B cell (primary cell): ENCODE results near the gene SIDT2. TPM values are rescaled to one million over a fixed set of nuclear protein-coding genes. Genes with fewer than 3 reads are reported as not detected.

Experiments used
- ATAC-seq: fragments of 200-7000 bp; cut with Tn5 transposase; one replicate; pipeline ENCODE4 v1.10.0; 2021; ENCODE audit warnings: low read depth, mild to moderate bottlenecking, moderate number of reproducible peaks, moderate library complexity
- CTCF ChIA-PET: fragments of 350-600 bp; sonication (Branson Sonifier 250); formaldehyde crosslinking; loops from one replicate; lab custom pipeline; 2021; ENCODE audit warnings: antibody characterized with exemption, inconsistent platforms; lab: Charles Lee
- POLR2A ChIA-PET: fragments of 350-600 bp; sonication (Branson Sonifier 250); formaldehyde crosslinking; loops from one replicate; lab custom pipeline; 2021; ENCODE audit warnings: antibody characterized with exemption; lab: Charles Lee
- DNase-seq: peaks from one replicate; pipeline ENCODE4 v3.0.0; 2013
- H2AFZ ChIP-seq: 2 replicates; pipeline ENCODE4 v1.6.1; 2012; ENCODE audit warnings: mild to moderate bottlenecking, low read depth, low read length; ENCODE audit not compliant: insufficient read depth, poor library complexity, severe bottlenecking
- H3K27ac ChIP-seq, 2 donors: 1 replicate in 1 of 2; 2 replicates in 1 of 2; pipeline ENCODE4 v1.5.1; 2012 to 2013; ENCODE audit warnings: low read length in 2 of 2, mild to moderate bottlenecking in 2 of 2, moderate library complexity in 1 of 2
- H3K27me3 ChIP-seq, 4 experiments: fragments of 200-600 bp in 1 of 4; sonication (generic) in 1 of 4; replicated peaks in 1 of 4; 1 replicate in 2 of 4; 2 replicates in 2 of 4; pipeline versions ENCODE4 v1.6.1 to v1.7.0; 2013 to 2016; ENCODE audit warnings: low read length in 3 of 4, mild to moderate bottlenecking in 2 of 4, mixed read lengths in 1 of 4, moderate library complexity in 1 of 4; ENCODE audit not compliant: insufficient read depth in 4 of 4, control insufficient read depth in 3 of 4; ENCODE audit errors: control extremely low read depth in 1 of 4
- H3K36me3 ChIP-seq, 2 experiments: replicated peaks in 1 of 2; 1 replicate in 1 of 2; 2 replicates in 1 of 2; pipeline versions ENCODE4 v1.6.1 to v1.7.1; 2013; ENCODE audit warnings: low read length in 1 of 2; ENCODE audit not compliant: insufficient read depth in 2 of 2, control insufficient read depth in 1 of 2; ENCODE audit errors: control extremely low read depth in 1 of 2, extremely low read depth in 1 of 2
- H3K4me1 ChIP-seq, 2 donors: fragments of 200-600 bp in 1 of 2; sonication (generic) in 1 of 2; 1 replicate in 1 of 2; 2 replicates in 1 of 2; pipeline versions ENCODE4 v1.5.1 to v1.6.1; 2013 to 2017; ENCODE audit warnings: low read length in 2 of 2; ENCODE audit not compliant: control insufficient read depth in 2 of 2, insufficient read depth in 2 of 2
- H3K4me2 ChIP-seq: replicated peaks from 2 replicates; pipeline ENCODE3; 2012; ENCODE audit warnings: mild to moderate bottlenecking, low read depth, low read length; ENCODE audit not compliant: poor library complexity, severe bottlenecking
- H3K4me3 ChIP-seq, 5 experiments: fragments of 200-600 bp in 1 of 5; sonication (generic) in 1 of 5; 1 replicate in 3 of 5; 2 replicates in 2 of 5; pipeline versions ENCODE4 v1.5.1 to v1.7.0; 2011 to 2016; ENCODE audit warnings: low read length in 4 of 5, mild to moderate bottlenecking in 4 of 5, low read depth in 2 of 5, control low read depth in 1 of 5, moderate library complexity in 1 of 5; ENCODE audit not compliant: insufficient read depth in 1 of 5; ENCODE audit errors: control extremely low read depth in 1 of 5, extremely low read depth in 1 of 5
- H3K79me2 ChIP-seq: fragments of 200-600 bp; sonication (generic); one replicate; pipeline ENCODE4 v1.6.0; 2016; ENCODE audit warnings: low read length; ENCODE audit not compliant: control insufficient read depth, insufficient read depth
- H3K9ac ChIP-seq: fragments of 200-600 bp; sonication (generic); 2 replicates; pipeline ENCODE4 v1.6.1; 2017; ENCODE audit warnings: mild to moderate bottlenecking, low read length, moderate library complexity
- H3K9me3 ChIP-seq, 3 donors: one replicate each; pipeline versions ENCODE4 v1.6.1 to v1.7.1; 2013; ENCODE audit warnings: low read length in 2 of 3; ENCODE audit not compliant: control insufficient read depth in 2 of 3, insufficient read depth in 1 of 3; ENCODE audit errors: control extremely low read depth in 1 of 3
- H4K20me1 ChIP-seq: 2 replicates; pipeline ENCODE4 v1.6.0; 2012; ENCODE audit warnings: mild to moderate bottlenecking, low read length; ENCODE audit not compliant: insufficient read depth, control insufficient read depth, poor library complexity, severe bottlenecking
- H3K27ac Mint-ChIP-seq: one replicate; pipeline ENCODE4 v1.8.0; 2021; ENCODE audit warnings: mixed read lengths
- H3K27me3 Mint-ChIP-seq: one replicate; pipeline ENCODE4 v1.8.0; 2021; ENCODE audit warnings: mixed read lengths
- H3K4me1 Mint-ChIP-seq: one replicate; pipeline ENCODE4 v1.8.0; 2021; ENCODE audit warnings: mixed read lengths
- H3K4me3 Mint-ChIP-seq: one replicate; pipeline ENCODE4 v1.8.0; 2021; ENCODE audit warnings: mixed read lengths
- H3K9me3 Mint-ChIP-seq: one replicate; pipeline ENCODE4 v1.8.0; 2022; ENCODE audit warnings: mixed read lengths; ENCODE audit not compliant: insufficient read depth
- CTCF ChIP-seq: fragments of 200-600 bp; IDR thresholded peaks from one replicate; pipeline ENCODE4 v1.8.0; 2022; ENCODE audit warnings: antibody characterized with exemption, mild to moderate bottlenecking
- EZH2 ChIP-seq: IDR thresholded peaks from 2 replicates; pipeline ENCODE4 v1.6.1; 2012; ENCODE audit warnings: borderline replicate concordance, low read depth, mild to moderate bottlenecking, moderate library complexity, low read length; ENCODE audit not compliant: insufficient read depth, poor library complexity, severe bottlenecking
- WGBS: methylation state at CpG from one replicate; pipeline ENCODE4 v1.1.5; 2013; ENCODE audit warnings: missing lambda C conversion rate; ENCODE audit not compliant: insufficient coverage; 5-methylcytosine and 5-hydroxymethylcytosine counted together
- intact Hi-C: fragments of 100-400 bp; cut with micrococcal nuclease; formaldehyde crosslinking; loops from one replicate; pipeline ENCODE4 v1.10.0; 2022
- polyA plus RNA-seq: library from polyadenylated mRNA; depleted of rRNA; stranded (reverse); fragments of >200 nt; gene quantifications from 2 replicates; pipeline ENCODE4 v1.2.3, GENCODE V29; 2012
- total RNA-seq, 2 donors: library from RNA; stranded (reverse); fragments of 120-200 nt in 1 of 2; gene quantifications; 1 replicate in 1 of 2; 2 replicates in 1 of 2; pipeline versions ENCODE4 v1.2.3 to v1.2.4, GENCODE V29; 2013 to 2022

The SIDT2 gene
- total and polyA plus RNA-seq, 2 donors (not counting 1 experiment from before 2014, with no cell fraction given) = 78.9 to 241 TPM

- H3K27ac ChIP-seq = no peak overlapping the region
- no peak overlapping the region for H3K4me3 ChIP-seq
- ATAC-seq (no peak), DNase-seq (no peak)
- H3K36me3 ChIP-seq = peaks cover 7 to 92% of the 10 kb centered on the region in 2 experiments
- no peak overlapping the region for H3K4me3 Mint-ChIP-seq
- TF ChIP-seq CTCF (no peak), EZH2 (no peak)
- ChIA-PET CTCF (interaction anchor here (1.0 to 19.9 kb wide), 3 partner anchors 10 to 110 kb away, joined by 3 to 309 read pairs (median 3); partner anchors contain the start of gene SIDT2), POLR2A (interaction anchor here (0.6 to 1.0 kb wide), 3 partner anchors 8 to 71 kb away, joined by 3 to 4 read pairs (median 3); partner anchors contain the start of gene SIDT2)
- WGBS = 96% methylated on average over 4 of the region's 4 CpGs
- peaks cover 22% of the 10 kb centered on the region for H4K20me1 ChIP-seq
- intact Hi-C loops = no loop called here
- H3K9ac ChIP-seq = no peak overlapping the region
- H3K79me2 ChIP-seq = peaks cover 50% of the 10 kb centered on the region
- H2AFZ ChIP-seq = no peak overlapping the region
- H3K27ac Mint-ChIP-seq = no peak overlapping the region
- no peaks in the 10 kb centered on the region for H3K4me1 ChIP-seq
- no peaks in the 10 kb centered on the region for H3K27me3 Mint-ChIP-seq
- no peaks in the 10 kb centered on the region for H3K27me3 ChIP-seq
- H3K9me3 ChIP-seq = no peaks in the 10 kb centered on the region
- H3K9me3 Mint-ChIP-seq = no peaks in the 10 kb centered on the region
- H3K4me2 ChIP-seq = no peak overlapping the region
- H3K4me1 Mint-ChIP-seq = peaks cover 4% of the 10 kb centered on the region
Observed at GRCh38 chr11:117219995-117220394, 41.5 kb downstream of the SIDT2 start.

GRCh38 chr11:117220568-117220967 lies 42.0 kb downstream of the SIDT2 start:
- Mint-ChIP-seq H3K4me1 (peaks cover 4% of the 10 kb centered on the region), H3K9me3 (no peaks in the 10 kb centered on the region), H3K4me3 (no peak overlapping the region), H3K27ac (no peak overlapping the region), H3K27me3 (no peaks in the 10 kb centered on the region)
- Histone ChIP-seq H2AFZ (no peak overlapping the region), H3K4me3 (no peak overlapping the region), H3K9ac (no peak overlapping the region), H3K4me2 (no peak overlapping the region), H3K36me3 (peaks cover 7 to 96% of the 10 kb centered on the region in 2 experiments), H3K27ac (no peak overlapping the region), H3K4me1 (no peaks in the 10 kb centered on the region), H3K79me2 (peaks cover 50% of the 10 kb centered on the region), H3K27me3 (no peaks in the 10 kb centered on the region), H4K20me1 (peaks cover 22% of the 10 kb centered on the region), H3K9me3 (no peaks in the 10 kb centered on the region)
- TF ChIP-seq EZH2 (no peak), CTCF (no peak)
- intact Hi-C loops = no loop called here
- ATAC-seq (no peak), DNase-seq (no peak)
- POLR2A ChIA-PET = interaction anchor here (0.6 to 1.4 kb wide), 3 partner anchors 40 to 71 kb away, joined by 3 to 5 read pairs (median 3); partner anchors contain the start of gene SIDT2
- CTCF ChIA-PET = interaction anchor here (19.9 kb wide), 1 partner anchor 42 kb away, joined by 309 read pairs; the partner anchor contains the start of gene SIDT2
- 98% methylated on average over 9 of the region's 9 CpGs for WGBS
